Caco-2 (cell line): Measurements from ENCODE around the gene DDI2. TPM values are rescaled to one million over a fixed set of nuclear protein-coding genes. Genes with fewer than 3 reads are reported as not detected.

Experiments
- BruUV-seq: library from RNA; stranded (reverse); fragments of 400-500 nt; replicated peaks from 2 replicates; lab custom pipeline; 2021; lab: Mats Ljungman, UMichigan
- CTCF ChIA-PET: fragments of 300-600 bp; sonication (Branson Sonifier 250); formaldehyde crosslinking; loops from one replicate; lab custom pipeline; 2022; ENCODE audit warnings: antibody characterized with exemption; lab: Charles Lee
- POLR2A ChIA-PET: fragments of 300-600 bp; sonication (Branson Sonifier 250); formaldehyde crosslinking; loops from one replicate; lab custom pipeline; 2022; ENCODE audit warnings: antibody characterized with exemption; lab: Charles Lee
- DNase-seq, 2 experiments: peaks; one replicate each; pipeline versions ENCODE4 v3.0.0 to v3.0.0-alpha.2; 2020 to 2022
- H3K27me3 ChIP-seq: replicated peaks from 2 replicates; pipeline ENCODE4 v1.6.0; 2011; ENCODE audit warnings: low read length; ENCODE audit not compliant: control insufficient read depth, insufficient read depth
- H3K36me3 ChIP-seq: 2 replicates; pipeline ENCODE4 v1.5.1; 2011; ENCODE audit warnings: low read length; ENCODE audit not compliant: control insufficient read depth, insufficient read depth
- H3K4me1 ChIP-seq: fragments of 250-450 bp; sonication (Bioruptor Pico); 2 replicates; pipeline ENCODE4 v1.5.1; 2020; ENCODE audit warnings: mild to moderate bottlenecking
- H3K4me3 ChIP-seq: 2 replicates; pipeline ENCODE4 v1.5.1; 2011; ENCODE audit warnings: low read depth, mild to moderate bottlenecking, control low read depth, low read length
- H3K9me3 ChIP-seq: fragments of 250-450 bp; sonication (Bioruptor Pico); 2 replicates; pipeline ENCODE4 v1.5.1; 2020; ENCODE audit warnings: mild to moderate bottlenecking, moderate library complexity
- H3K27ac Mint-ChIP-seq: one replicate; pipeline ENCODE4 v1.8.0; 2022; ENCODE audit warnings: mixed read lengths; ENCODE audit not compliant: unreplicated experiment
- H3K27me3 Mint-ChIP-seq: one replicate; pipeline ENCODE4 v1.8.0; 2022; ENCODE audit warnings: mixed read lengths; ENCODE audit not compliant: insufficient read depth, unreplicated experiment
- H3K36me3 Mint-ChIP-seq: one replicate; pipeline ENCODE4 v1.8.0; 2022; ENCODE audit warnings: mild to moderate bottlenecking, mixed read lengths; ENCODE audit not compliant: insufficient read depth, unreplicated experiment
- H3K4me1 Mint-ChIP-seq: one replicate; pipeline ENCODE4 v1.8.0; 2022; ENCODE audit warnings: low read depth, mixed read lengths; ENCODE audit not compliant: unreplicated experiment
- H3K4me3 Mint-ChIP-seq: one replicate; pipeline ENCODE4 v1.8.0; 2022; ENCODE audit warnings: mild to moderate bottlenecking, moderate library complexity, mixed read lengths; ENCODE audit not compliant: unreplicated experiment
- H3K9me3 Mint-ChIP-seq: one replicate; pipeline ENCODE4 v1.8.0; 2022; ENCODE audit warnings: mixed read lengths; ENCODE audit not compliant: unreplicated experiment
- CTCF ChIP-seq, 2 experiments: fragments of 200-600 bp in 1 of 2; IDR thresholded peaks; 1 replicate in 1 of 2; 2 replicates in 1 of 2; pipeline versions ENCODE4 v1.5.1 to v1.8.0; 2011 to 2022; ENCODE audit warnings: antibody characterized with exemption in 1 of 2, control low read depth in 1 of 2, inconsistent platforms in 1 of 2, low read depth in 1 of 2, low read length in 1 of 2, mild to moderate bottlenecking in 1 of 2, moderate library complexity in 1 of 2; ENCODE audit not compliant: insufficient read depth in 1 of 2, severe bottlenecking in 1 of 2, unreplicated experiment in 1 of 2
- intact Hi-C: fragments of 100-400 bp; cut with micrococcal nuclease; formaldehyde crosslinking; loops from one replicate; pipeline ENCODE4 v1.10.0; 2022; ENCODE audit not compliant: unreplicated experiment
- total RNA-seq: library from RNA; stranded (reverse); gene quantifications from 2 replicates; pipeline ENCODE4 v1.2.3, GENCODE V29; 2022

DDI2 gene
- total RNA-seq, 1 experiment from 2014 or later, result 53.4 TPM

- Histone ChIP-seq H3K36me3 (peaks cover 2% of the 10 kb centered on the region; the same call in 1 of the 2 replicates), H3K27me3 (no peaks in the 10 kb centered on the region), H3K4me3 (no peak overlapping the region), H3K9me3 (no peaks in the 10 kb centered on the region), H3K4me1 (no peaks in the 10 kb centered on the region)
- Mint-ChIP-seq H3K27ac (no peak overlapping the region), H3K4me3 (no peak overlapping the region), H3K27me3 (no peaks in the 10 kb centered on the region), H3K36me3 (peaks cover 71% of the 10 kb centered on the region), H3K9me3 (no peaks in the 10 kb centered on the region), H3K4me1 (no peaks in the 10 kb centered on the region)
- DNase-seq, result no peak
- CTCF ChIA-PET, result no interaction called here
- intact Hi-C loops, result no loop called here
- POLR2A ChIA-PET, result no interaction called here
- no peak for TF ChIP-seq CTCF (IDR thresholded peaks at IDR 0.05; ENCODE audit: insufficient read depth in 1 of 2, low read depth in 1 of 2, low read length in 1 of 2, severe bottlenecking in 1 of 2, unreplicated experiment in 1 of 2)
- BruUV-seq, result no TSS peak
Measured at GRCh38 chr1:15574741-15575140, 42.5 kb upstream of the DDI2 start.

GRCh38 chr1:15575549-15576150, 41.6 kb upstream of the DDI2 start:
- Histone ChIP-seq H3K4me3 (no peak overlapping the region), H3K9me3 (no peaks in the 10 kb centered on the region), H3K4me1 (no peaks in the 10 kb centered on the region), H3K36me3 (peaks cover 2% of the 10 kb centered on the region; the same call in 1 of the 2 replicates), H3K27me3 (no peaks in the 10 kb centered on the region)
- TF ChIP-seq CTCF (IDR thresholded peaks at IDR 0.05; ENCODE audit: insufficient read depth in 1 of 2, low read depth in 1 of 2, low read length in 1 of 2, severe bottlenecking in 1 of 2, unreplicated experiment in 1 of 2), result no peak
- H3K36me3 Mint-ChIP-seq, result peaks cover 69% of the 10 kb centered on the region
- no peaks in the 10 kb centered on the region for H3K9me3 Mint-ChIP-seq
- BruUV-seq, result no TSS peak
- H3K27ac Mint-ChIP-seq, result no peak overlapping the region
- H3K27me3 Mint-ChIP-seq, result no peaks in the 10 kb centered on the region
- intact Hi-C loops, result no loop called here
- no peak overlapping the region for H3K4me3 Mint-ChIP-seq
- H3K4me1 Mint-ChIP-seq, result no peaks in the 10 kb centered on the region
- ChIA-PET POLR2A (interaction anchor here (0.7 kb wide), 1 partner anchor 28 kb away, joined by 4 read pairs; no protein-coding TSS in a partner anchor), CTCF (no interaction called here)
- no peak for DNase-seq

GRCh38 chr1:15577691-15578090, 39.6 kb upstream of the DDI2 start:
- Mint-ChIP-seq H3K27me3 (no peaks in the 10 kb centered on the region), H3K4me3 (no peak overlapping the region), H3K4me1 (no peaks in the 10 kb centered on the region), H3K9me3 (no peaks in the 10 kb centered on the region), H3K36me3 (peaks cover 58% of the 10 kb centered on the region), H3K27ac (no peak overlapping the region)
- ChIA-PET CTCF (no interaction called here), POLR2A (no interaction called here)
- no TSS peak for BruUV-seq
- Histone ChIP-seq H3K4me3 (no peak overlapping the region), H3K27me3 (no peaks in the 10 kb centered on the region), H3K9me3 (no peaks in the 10 kb centered on the region), H3K36me3 (peaks cover 2% of the 10 kb centered on the region; the same call in 1 of the 2 replicates), H3K4me1 (no peaks in the 10 kb centered on the region)
- no peak for DNase-seq
- TF ChIP-seq CTCF (IDR thresholded peaks at IDR 0.05; ENCODE audit: insufficient read depth in 1 of 2, low read depth in 1 of 2, low read length in 1 of 2, severe bottlenecking in 1 of 2, unreplicated experiment in 1 of 2), result no peak
- intact Hi-C loops, result no loop called here
